H1 (cell line): ENCODE results near the gene PMFBP1. TPM values are rescaled to one million over a fixed set of nuclear protein-coding genes. Genes with fewer than 3 reads are reported as not detected.

Source experiments
- CHD7 ChIP-seq: fragments of 300-600 bp; sonication (generic); IDR thresholded peaks from 2 replicates; pipeline ENCODE4 v1.7.1; 2012; ENCODE audit warnings: low read length, moderate library complexity, mild to moderate bottlenecking, inconsistent platforms; ENCODE audit not compliant: insufficient replicate concordance
- MAX ChIP-seq: IDR thresholded peaks from 2 replicates; pipeline ENCODE4 v1.6.1; 2012; ENCODE audit warnings: inconsistent platforms
- polyA plus RNA-seq, 7 experiments: library from polyadenylated mRNA; depleted of rRNA in 3 of 7; stranded (reverse) in 5 of 7; unstranded in 2 of 7; fragments of >200 nt in 5 of 7; fragments of 200-250 nt in 2 of 7; gene quantifications; 1 replicate in 5 of 7; 2 replicates in 1 of 7; 4 replicates in 1 of 7; pipeline versions ENCODE4 v1.2.1 to v1.2.3, GENCODE V29; 2011 to 2013; ENCODE audit warnings: missing spikeins in 2 of 7, mixed read lengths in 2 of 7
- total RNA-seq: library from RNA; stranded (reverse); fragmentation: NEBNext Ultra II Directional; extraction: Animal tissue kit (Norgen Biotek cat#: 25700); gene quantifications from 2 replicates; pipeline ENCODE4 v1.2.1, GENCODE V29; 2021

PMFBP1 gene
- total and polyA plus RNA-seq, 2 of the 8 experiments (the other 6 are each of a cell fraction or from before 2014, with no cell fraction given), result 0.32 to 1.6 TPM

- TF ChIP-seq CHD7, result no peak
- TF ChIP-seq MAX, result peak; percentile 31; the same call in 1 of the 2 replicates
- TF ChIP-seq, all 59 proteins: peak for 1
These were observed 26.8 kb upstream of the PMFBP1 start (continued) for GRCh38 chr16:72198771-72199201.
